ENCODE measurements around the gene ZFP42.

ZFP42 gene

GRCh38 chr4:188005561-188005960, 10.0 kb downstream of the ZFP42 start:
- no peaks in the 10 kb centered on the region for H3F3A ChIP-seq (ENCODE audit: control insufficient read depth, insufficient read depth)
- no peak overlapping the region for H3K4me3 ChIP-seq (ENCODE audit: low read length)
- no peaks in the 10 kb centered on the region for H3K27me3 ChIP-seq (ENCODE audit: control insufficient read depth, low read length)
- no peak overlapping the region for H3K4me2 ChIP-seq (ENCODE audit: low read length)
- TF ChIP-seq EZH2phosphoT487 (IDR thresholded peaks at IDR 0.05; ENCODE audit: borderline replicate concordance, low read length), result no peak
- TF ChIP-seq CTCF (IDR thresholded peaks at IDR 0.05; ENCODE audit: low read depth, low read length, poor library complexity, severe bottlenecking), result no peak
- no peaks in the 10 kb centered on the region for H3K36me3 ChIP-seq (ENCODE audit: control insufficient read depth, low read length)
- no peak overlapping the region for H3K27ac ChIP-seq (ENCODE audit: low read depth, low read length)
- H4K20me1 ChIP-seq (ENCODE audit: control insufficient read depth, insufficient read depth, low read depth, low read length), result no peaks in the 10 kb centered on the region
- H3K9me3 ChIP-seq (ENCODE audit: control insufficient read depth, insufficient read depth, low read length), result no peaks in the 10 kb centered on the region
- no peaks in the 10 kb centered on the region for H3K9me2 ChIP-seq (replicated peaks; ENCODE audit: control insufficient read depth, low read length)
- no peaks in the 10 kb centered on the region for H3K4me1 ChIP-seq (ENCODE audit: control insufficient read depth, low read length)
- H3K79me2 ChIP-seq (ENCODE audit: control insufficient read depth, low read length), result no peaks in the 10 kb centered on the region

- no peaks in the 10 kb centered on the region for H3K9me2 ChIP-seq (replicated peaks; ENCODE audit: control insufficient read depth, low read length)
- TF ChIP-seq CTCF (IDR thresholded peaks at IDR 0.05; ENCODE audit: low read depth, low read length, poor library complexity, severe bottlenecking) (no peak), EZH2phosphoT487 (IDR thresholded peaks at IDR 0.05; ENCODE audit: borderline replicate concordance, low read length) (no peak)
- H3K9me3 ChIP-seq (ENCODE audit: control insufficient read depth, insufficient read depth, low read length), result no peaks in the 10 kb centered on the region
- no peaks in the 10 kb centered on the region for H3K4me1 ChIP-seq (ENCODE audit: control insufficient read depth, low read length)
- no peaks in the 10 kb centered on the region for H3K27me3 ChIP-seq (ENCODE audit: control insufficient read depth, low read length)
- H3F3A ChIP-seq (ENCODE audit: control insufficient read depth, insufficient read depth), result no peaks in the 10 kb centered on the region
- H3K79me2 ChIP-seq (ENCODE audit: control insufficient read depth, low read length), result no peaks in the 10 kb centered on the region
- no peaks in the 10 kb centered on the region for H4K20me1 ChIP-seq (ENCODE audit: control insufficient read depth, insufficient read depth, low read depth, low read length)
- H3K27ac ChIP-seq (ENCODE audit: low read depth, low read length), result no peak overlapping the region
- H3K36me3 ChIP-seq (ENCODE audit: control insufficient read depth, low read length), result no peaks in the 10 kb centered on the region
- no peak overlapping the region for H3K4me2 ChIP-seq (ENCODE audit: low read length)
- no peak overlapping the region for H3K4me3 ChIP-seq (ENCODE audit: low read length)
These were observed 10.8 kb downstream of the ZFP42 start for GRCh38 chr4:188006285-188006848.

- no peaks in the 10 kb centered on the region for H3K9me2 ChIP-seq (replicated peaks; ENCODE audit: control insufficient read depth, low read length)
- no peak for TF ChIP-seq EZH2phosphoT487 (IDR thresholded peaks at IDR 0.05; ENCODE audit: borderline replicate concordance, low read length)
- no peak for TF ChIP-seq CTCF (IDR thresholded peaks at IDR 0.05; ENCODE audit: low read depth, low read length, poor library complexity, severe bottlenecking)
- no peaks in the 10 kb centered on the region for H3K36me3 ChIP-seq (ENCODE audit: control insufficient read depth, low read length)
- H3K4me3 ChIP-seq (ENCODE audit: low read length), result no peak overlapping the region
- H3K9me3 ChIP-seq (ENCODE audit: control insufficient read depth, insufficient read depth, low read length), result no peaks in the 10 kb centered on the region; the same call in 1 of the 2 replicates
- H3K4me2 ChIP-seq (ENCODE audit: low read length), result no peak overlapping the region
- H3K27ac ChIP-seq (ENCODE audit: low read depth, low read length), result no peak overlapping the region
- H3K4me1 ChIP-seq (ENCODE audit: control insufficient read depth, low read length), result no peaks in the 10 kb centered on the region
- H3K79me2 ChIP-seq (ENCODE audit: control insufficient read depth, low read length), result no peaks in the 10 kb centered on the region
- H3F3A ChIP-seq (ENCODE audit: control insufficient read depth, insufficient read depth), result no peaks in the 10 kb centered on the region
- no peaks in the 10 kb centered on the region for H3K27me3 ChIP-seq (ENCODE audit: control insufficient read depth, low read length)
- no peaks in the 10 kb centered on the region for H4K20me1 ChIP-seq (ENCODE audit: control insufficient read depth, insufficient read depth, low read depth, low read length)
These were observed 12.8 kb downstream of the ZFP42 start for GRCh38 chr4:188008377-188008776.
